GM19438 (cell line): ENCODE data around the gene STIP1.

ENCODE experiments used
- ATAC-seq: cut with Tn5 transposase; IDR thresholded peaks from one replicate; pipeline ENCODE4 v1.9.1; 2021; ENCODE audit warnings: low read depth; ENCODE audit not compliant: unreplicated experiment

The STIP1 gene

GRCh38 chr11:64220271-64220670, 34.3 kb downstream of the STIP1 start:
- ATAC-seq, result no peak

- ATAC-seq, result no peak
Measured at GRCh38 chr11:64220798-64221197, 34.8 kb downstream of the STIP1 start.

GRCh38 chr11:64222651-64223000, 36.7 kb downstream of the STIP1 start:
- ATAC-seq, result no peak

GRCh38 chr11:64223001-64223651, 37.2 kb downstream of the STIP1 start:
- no peak for ATAC-seq

GRCh38 chr11:64224151-64224890, 38.4 kb downstream of the STIP1 start:
- ATAC-seq, result no peak

GRCh38 chr11:64224891-64225607, 39.1 kb downstream of the STIP1 start:
- no peak for ATAC-seq

- ATAC-seq, result peak; percentile 39
Measured at GRCh38 chr11:64225608-64226506, 39.9 kb downstream of the STIP1 start, which contains the start of the genes NUDT22 and TRPT1. Gene NUDT22 (plus strand): TSS chr11:64226274. CDS start chr11:64226653, 379 bp downstream. Gene TRPT1 (minus strand): TSS chr11:64226186. CDS start chr11:64225860, 326 bp downstream.

GRCh38 chr11:64226507-64227051, 40.6 kb downstream of the STIP1 start:
- ATAC-seq, result no peak

- no peak for ATAC-seq
Measured at GRCh38 chr11:64227405-64227956, 41.5 kb downstream of the STIP1 start.

- no peak for ATAC-seq
Measured at GRCh38 chr11:64229090-64229743, 43.2 kb downstream of the STIP1 start.

GRCh38 chr11:64229744-64230170, 43.8 kb downstream of the STIP1 start:
- no peak for ATAC-seq

- ATAC-seq, result peak; percentile 46
Measured at GRCh38 chr11:64230171-64230984, 44.4 kb downstream of the STIP1 start, which contains the start of gene DNAJC4. Gene DNAJC4 (plus strand): TSS chr11:64230548. CDS start chr11:64230855, 307 bp downstream.

GRCh38 chr11:64230985-64231365, 45.0 kb downstream of the STIP1 start:
- no peak for ATAC-seq

GRCh38 chr11:64231546-64231945, 45.6 kb downstream of the STIP1 start:
- no peak for ATAC-seq

GRCh38 chr11:64232182-64232966, 46.4 kb downstream of the STIP1 start:
- ATAC-seq, result no peak

GRCh38 chr11:64232967-64233315, 47.0 kb downstream of the STIP1 start:
- ATAC-seq, result no peak

- peak; percentile 35 for ATAC-seq
Measured at GRCh38 chr11:64233913-64234586, 48.1 kb downstream of the STIP1 start, which contains the start of gene VEGFB. Gene VEGFB (plus strand): TSS chr11:64234584. CDS start chr11:64234834, 250 bp downstream.
